HG02981 (cell line): ENCODE results near the gene ZRANB3.
"Not testable (repeated sequence)": the region's sequence is repeated elsewhere in the genome, so short reads cannot be mapped to it uniquely, and the experiment has no call there.

Source experiments
- ATAC-seq: cut with Tn5 transposase; IDR thresholded peaks from one replicate; pipeline ENCODE4 v1.9.1; 2021; ENCODE audit warnings: mild to moderate bottlenecking, moderate library complexity; ENCODE audit not compliant: unreplicated experiment

The ZRANB3 gene

DNA sequence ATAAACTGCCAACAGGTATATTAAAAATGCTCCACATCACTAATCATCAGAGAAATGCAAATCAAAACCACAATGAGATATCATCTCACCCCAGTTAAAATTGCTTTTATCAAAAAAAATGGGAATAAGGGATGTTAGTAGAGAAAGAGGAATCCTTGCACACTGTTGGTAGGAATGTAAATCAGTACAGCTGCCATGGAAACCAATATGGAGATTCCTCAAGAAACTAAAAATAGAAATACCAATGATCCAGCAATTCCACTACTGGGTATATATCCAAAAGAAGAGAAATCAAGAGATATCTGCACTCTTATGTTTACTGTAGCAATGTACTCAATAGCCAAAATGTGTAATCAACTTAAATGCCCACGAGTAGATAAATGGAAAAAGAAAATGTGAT is 40.6 kb downstream of the ZRANB3 start:
- no peak for ATAC-seq

DNA sequence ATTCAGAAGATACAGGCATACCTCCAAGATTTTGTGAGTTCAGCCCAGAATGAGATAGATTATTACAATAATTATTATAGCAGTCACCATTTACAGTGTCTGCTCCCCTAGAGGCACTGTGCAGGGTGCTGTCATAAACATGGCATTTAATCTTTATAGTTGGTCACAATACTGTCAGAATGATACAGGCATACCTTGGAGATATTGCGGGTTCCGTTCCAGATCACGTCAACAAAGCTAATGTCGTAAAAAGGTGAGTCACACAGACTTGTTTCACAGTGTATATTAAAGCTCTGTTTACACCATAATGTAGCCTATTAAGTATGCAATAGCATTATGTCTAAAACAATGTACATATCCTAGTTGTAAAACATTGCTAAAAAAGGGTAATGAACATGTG is 45.6 kb downstream of the ZRANB3 start:
- ATAC-seq, result no peak

DNA sequence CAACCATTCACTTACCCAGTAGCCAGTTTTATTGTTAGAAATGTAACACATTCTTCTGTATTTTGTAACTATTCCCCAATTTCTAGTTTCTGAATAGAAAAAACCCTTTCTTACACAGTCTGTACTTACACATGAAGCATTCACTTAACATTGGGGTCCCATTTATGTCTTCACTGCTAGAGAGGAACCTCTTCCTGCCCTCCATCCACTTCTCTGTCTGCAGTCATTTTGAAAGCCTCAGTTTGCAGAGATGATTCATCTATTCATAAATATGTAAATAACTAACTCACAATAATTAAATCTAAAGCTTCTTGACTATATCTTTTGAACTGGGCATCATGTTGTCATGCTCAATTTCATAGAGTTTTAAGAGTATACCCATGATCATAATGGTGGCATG is 55.9 kb downstream of the ZRANB3 start:
- no peak for ATAC-seq

DNA sequence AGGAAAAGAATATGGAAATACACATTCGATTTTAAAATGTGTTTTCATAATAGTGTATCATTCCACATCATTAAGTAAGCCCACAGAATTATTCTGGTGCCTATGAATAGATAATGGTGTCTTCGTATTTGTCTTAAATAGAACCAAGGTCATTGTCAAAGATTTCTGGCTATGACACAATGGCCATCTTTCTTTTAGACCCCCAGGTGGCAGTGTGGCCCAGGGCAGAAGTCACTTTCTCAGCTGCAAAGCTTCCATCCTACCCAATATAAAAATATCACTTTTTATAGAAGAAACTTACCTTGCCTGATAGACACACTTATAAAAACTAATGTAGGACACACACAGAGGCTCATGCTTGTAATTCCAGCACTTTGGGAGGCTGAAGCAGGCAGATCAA is 57.5 kb downstream of the ZRANB3 start:
- no peak for ATAC-seq

DNA sequence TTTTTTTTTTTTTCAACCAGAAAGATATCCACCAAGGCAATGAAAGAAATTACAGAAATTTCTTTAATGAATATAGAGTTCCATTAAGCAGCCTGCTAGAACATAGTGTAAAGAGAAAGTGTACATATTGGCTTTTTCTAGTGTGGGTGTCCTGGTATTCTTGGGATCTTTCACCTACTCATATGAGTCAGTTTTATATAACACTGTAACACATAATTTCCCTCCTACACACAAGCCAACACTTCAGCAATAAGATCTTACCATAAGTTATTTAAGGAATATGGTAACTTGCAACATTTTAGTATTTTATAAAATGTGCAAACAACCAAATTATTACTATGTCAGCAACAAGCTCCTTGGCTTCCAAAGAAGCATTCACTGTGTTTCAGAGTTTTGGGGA is 59.9 kb downstream of the ZRANB3 start:
- ATAC-seq, result no peak

DNA sequence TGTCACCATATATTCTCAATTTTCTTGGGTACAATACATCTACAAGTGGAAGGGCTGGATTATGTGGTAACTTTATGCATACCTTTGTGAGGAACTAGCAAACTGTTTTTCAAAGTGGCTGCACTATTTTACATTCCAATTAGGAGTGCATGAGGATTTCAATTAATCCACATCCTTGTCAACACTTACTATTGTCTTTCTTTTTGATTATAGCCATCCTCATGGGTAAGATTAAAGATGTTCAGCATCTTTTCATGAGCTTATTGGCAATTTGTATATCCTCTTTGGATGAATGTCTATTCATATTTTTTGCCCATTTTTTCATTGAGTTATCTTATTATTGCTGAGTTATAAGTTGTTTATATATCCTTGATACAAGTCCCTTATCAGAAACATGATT is 73.7 kb downstream of the ZRANB3 start:
- no peak for ATAC-seq

DNA sequence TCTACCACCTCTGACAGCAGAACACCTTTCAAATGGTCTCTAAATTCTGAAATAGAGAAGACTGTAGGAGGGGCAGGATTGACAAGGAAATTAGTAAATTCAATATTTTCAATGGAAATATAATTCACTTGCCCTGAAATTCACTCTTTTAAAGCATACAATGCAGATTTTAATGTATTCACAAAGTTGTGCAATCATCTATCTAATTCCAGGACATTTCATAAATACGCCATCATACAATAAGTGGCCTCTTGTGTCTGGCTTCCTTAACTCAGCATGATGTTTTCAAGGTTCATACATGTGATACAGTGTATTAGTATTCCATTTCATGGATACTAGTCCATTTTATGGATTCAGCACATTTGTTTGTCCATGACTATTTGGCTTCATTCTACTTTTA is 74.2 kb downstream of the ZRANB3 start:
- ATAC-seq, result no peak

DNA sequence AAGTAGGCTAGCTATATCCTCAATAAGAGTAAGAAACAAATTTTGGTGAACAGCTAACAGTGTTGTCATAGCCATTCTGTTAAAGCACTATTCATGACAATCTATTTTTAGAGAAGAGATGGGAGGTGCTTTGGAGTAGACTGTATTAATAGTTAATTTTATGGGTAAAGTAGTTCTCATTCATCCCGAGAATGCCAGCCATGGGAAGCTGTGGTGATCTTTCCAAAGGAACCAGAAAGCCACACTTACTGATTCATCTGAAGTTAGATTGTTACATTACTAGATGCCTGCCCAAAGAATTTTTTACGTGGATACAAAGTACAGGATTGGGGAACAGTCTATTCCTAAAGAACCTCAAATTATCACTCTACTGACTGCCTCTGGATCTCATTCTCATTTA is 74.6 kb downstream of the ZRANB3 start:
- ATAC-seq, result no peak

DNA sequence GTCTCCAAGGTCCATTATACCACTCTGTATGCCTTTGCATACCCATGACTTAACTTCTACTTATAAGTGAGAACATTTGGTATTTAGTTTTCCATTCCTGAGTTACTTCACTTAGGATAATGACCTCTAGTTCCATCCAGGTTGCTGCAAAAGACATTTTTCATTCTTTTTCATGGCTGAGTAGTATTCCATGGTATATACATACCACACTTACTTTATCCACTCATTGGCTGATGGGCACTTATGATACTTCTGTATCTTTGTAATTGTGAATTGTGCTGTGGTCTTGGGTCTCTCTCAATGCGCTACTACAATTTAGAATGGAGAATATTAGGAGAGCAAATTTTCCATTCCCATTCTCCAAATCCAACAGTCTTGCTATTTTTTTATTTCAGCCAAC is 76.4 kb downstream of the ZRANB3 start:
- no peak for ATAC-seq

DNA sequence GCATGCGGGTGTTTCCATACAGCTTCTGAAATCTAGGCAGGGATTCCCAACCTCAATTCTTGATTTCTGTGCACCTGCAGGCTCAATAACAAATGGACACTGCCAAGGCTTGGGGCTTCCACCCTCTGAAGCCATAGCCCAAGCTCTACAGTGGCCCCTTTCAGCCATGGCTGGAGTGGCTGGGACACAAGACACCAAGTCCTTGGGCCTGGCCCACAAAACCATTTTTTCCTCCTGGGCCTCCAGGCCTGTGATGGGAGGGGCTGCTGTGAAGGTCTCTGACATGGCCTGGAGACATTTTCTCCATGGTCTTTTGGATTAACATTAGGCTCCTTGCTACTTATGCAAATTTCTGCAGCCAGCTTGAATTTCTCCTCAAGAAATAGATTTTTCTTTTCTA is 78.0 kb downstream of the ZRANB3 start:
- ATAC-seq, result not testable (repeated sequence)

DNA sequence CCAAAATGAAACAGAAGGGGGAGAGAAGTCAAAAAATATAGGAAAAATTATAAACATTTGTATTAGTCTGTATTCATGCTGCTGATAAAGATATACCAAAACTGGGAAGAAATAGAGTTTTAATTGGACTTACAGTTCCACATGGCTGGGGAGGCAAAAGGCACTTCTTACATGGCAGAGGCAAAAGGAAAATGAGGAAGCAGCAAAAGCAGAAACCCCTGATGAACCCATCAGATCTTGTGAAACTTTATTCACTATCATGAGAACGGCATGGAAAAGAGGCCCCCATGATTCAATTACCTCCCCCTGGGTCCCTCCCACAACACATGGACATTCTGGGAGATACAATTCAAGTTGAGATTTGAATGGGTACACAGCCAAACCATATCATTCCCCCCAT is 79.1 kb downstream of the ZRANB3 start:
- ATAC-seq, result no peak

DNA sequence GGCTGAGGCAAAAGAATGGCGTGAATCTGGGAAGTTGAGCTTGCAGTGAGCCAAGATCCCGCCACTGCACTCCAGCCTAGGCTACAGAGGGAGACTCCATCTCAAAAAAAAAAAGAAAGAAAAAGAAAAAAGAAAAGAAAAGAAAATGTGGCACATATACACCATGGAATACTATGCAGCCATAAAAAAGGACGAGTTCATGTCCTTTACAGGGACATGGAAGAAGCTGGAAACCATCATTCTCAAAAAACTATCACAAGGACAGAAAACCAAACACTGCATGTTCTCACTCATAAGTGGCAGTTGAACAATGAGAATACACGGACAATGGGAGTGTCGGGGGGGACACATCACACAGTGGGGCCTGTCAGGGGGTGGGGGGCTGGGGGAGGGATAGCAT is 88.0 kb downstream of the ZRANB3 start:
- ATAC-seq, result not testable (repeated sequence)

DNA sequence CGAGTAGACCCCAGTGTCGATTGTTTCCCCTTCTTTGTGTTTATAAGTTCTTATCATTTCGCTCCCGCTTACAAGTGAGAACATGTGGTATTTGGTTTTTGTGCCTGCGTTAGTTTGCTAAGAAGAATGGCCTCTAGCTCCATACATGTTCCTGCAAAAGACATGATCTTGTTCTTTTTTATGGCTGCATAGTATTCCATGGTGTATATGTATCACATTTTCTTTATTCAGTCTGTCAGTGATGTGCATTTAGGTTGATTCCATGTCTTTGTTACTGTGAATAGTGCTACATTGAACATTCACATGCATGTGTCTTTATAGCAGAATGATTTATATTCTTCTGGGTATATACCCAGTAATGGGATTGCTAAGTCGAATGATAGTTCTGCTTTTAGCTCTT is 95.9 kb downstream of the ZRANB3 start:
- ATAC-seq, result not testable (repeated sequence)

DNA sequence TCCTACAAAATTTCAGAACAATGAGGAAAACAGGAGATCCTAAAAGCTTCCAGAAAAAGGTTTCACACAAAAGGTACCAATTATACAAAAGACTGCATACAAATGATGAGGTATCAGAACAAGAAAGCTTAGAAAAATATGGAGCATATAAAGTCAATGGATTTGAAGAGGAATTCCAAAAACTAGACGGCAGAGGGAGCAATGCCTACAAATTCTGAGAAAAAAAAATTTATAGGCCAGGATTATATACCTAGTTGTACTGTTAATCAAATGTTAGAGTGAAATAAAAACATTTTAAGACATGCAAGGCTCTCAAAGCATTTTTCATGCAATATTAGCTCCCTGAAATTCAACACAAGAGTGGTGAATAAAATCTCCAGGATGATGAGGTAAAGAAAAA is 106.2 kb downstream of the ZRANB3 start:
- ATAC-seq, result no peak

DNA sequence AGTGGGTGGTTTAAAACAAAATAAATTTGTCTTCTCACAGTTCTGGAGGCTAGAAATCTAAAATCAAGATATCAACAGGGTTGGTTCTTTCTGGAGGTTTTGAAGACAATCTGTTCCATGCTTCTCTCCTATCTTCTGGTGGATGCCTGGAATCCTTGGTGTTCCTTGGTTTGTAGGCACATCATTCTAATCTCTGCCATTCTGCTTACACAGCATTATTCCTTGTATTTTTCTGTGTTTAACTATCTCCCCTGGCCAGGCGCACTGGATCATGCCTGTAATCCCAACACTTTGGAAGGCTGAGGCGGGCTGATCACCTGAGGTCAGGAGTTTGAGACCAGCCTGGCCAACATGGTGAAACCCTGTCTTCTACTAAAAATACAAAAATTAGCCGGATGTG is 108.1 kb downstream of the ZRANB3 start:
- ATAC-seq, result no peak

DNA sequence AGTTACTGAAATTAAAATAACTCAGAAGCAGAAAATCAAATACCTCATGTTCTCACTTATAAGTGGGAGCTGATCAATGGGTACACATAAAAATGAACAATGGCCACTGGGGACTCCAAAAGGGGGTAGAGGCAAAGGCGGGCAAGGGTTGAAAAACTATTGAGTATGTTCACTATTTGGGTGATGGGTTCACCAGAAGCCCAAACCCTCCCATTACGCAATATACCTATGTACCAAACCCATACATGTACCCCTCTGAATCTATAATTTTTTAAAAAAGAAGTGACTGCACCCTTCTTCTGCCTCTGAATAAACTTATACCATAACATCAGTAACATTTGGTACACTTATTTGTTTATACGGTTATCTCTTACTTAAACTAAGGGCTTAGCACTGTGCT is 119.4 kb downstream of the ZRANB3 start:
- ATAC-seq, result no peak

DNA sequence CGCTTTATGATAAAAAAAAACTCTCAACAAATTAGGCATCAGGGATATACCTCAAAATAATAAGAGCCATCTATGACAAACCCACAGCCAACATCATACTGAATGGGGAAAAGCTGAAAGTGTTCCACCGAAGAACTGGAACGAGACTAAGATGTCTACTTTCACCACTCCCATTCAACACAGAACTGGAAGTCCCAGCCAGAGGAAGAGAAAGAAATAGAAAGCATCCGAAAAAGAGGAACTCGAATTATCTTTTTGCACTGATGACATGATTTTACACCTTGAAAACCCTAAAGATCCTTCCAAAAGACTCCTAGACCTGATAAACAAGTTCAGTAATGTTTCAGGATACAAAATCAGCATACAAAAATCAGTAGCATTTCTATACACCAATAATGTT is 121.6 kb downstream of the ZRANB3 start:
- ATAC-seq, result no peak

DNA sequence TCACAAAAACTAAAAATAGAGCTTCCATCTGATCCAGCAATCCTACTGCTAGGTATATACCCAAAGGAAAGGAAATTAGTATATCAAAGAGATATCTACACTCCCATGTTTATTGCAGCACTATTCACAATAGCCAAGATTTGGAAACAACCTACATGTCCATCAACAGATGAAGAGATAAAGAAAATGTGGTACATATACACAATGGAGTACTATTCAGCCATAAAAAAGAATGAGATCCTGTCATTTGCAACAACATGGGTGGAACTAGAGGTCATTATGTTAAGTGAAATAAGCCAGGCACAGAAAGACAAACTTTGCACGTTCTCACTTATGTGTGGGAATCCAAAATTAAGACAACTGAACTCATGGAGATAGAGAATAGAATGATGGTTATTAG is 134.8 kb downstream of the ZRANB3 start:
- not testable (repeated sequence) for ATAC-seq

DNA sequence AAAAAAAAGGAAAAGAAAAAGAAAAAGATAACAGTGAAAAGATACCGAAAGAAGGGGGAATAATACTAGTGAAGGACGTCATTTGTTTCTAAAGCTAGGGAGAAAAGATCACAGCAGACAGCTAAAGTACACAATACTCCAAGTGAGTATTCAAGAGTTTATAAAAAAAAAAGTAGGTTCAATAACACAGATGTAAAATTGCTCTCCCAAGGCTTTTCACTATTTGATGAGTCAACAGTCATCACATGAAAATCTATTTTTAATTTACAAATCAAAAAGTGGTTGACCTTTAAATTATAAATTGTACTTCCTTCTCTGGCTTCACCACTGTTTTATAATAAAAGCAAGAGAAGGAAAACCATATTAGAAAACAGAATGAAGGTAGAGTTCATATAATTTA is 144.0 kb downstream of the ZRANB3 start:
- ATAC-seq, result no peak

DNA sequence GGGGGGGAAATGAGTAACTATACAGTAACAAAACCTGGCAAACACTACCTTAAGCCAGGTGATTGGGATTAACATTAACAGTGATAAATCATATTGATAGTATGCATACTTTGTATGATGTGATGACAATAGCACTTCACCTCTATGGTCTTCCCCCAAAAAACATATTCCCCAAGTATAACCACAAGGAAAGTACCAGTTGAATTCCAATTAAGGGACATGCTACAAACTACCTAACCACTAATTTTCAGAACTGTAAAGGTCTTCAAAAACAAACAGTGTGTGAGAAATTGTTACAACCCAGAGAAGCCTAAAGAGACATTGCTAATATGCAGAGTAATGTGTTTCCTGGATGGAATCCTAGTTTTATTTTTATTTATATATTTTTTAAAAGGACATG is 152.4 kb downstream of the ZRANB3 start:
- no peak for ATAC-seq

DNA sequence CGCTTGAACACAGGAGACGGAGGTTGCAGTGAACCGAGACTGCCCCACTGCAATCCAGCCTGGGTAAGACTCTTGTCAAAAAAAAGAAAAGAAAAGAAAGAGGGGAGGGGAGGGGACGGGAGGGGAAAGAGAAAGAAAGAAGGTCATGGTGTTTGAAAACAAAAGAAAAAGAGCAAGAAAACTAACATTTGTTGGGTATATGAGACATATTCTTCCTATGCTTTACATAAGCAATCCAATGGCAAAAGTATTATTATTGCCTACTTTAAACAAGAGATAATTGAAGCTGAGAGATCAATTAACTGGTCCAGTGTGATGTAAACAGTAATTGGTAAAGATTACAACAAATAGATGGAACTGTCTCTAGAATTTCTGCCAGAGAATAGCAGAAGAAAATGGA is 157.3 kb downstream of the ZRANB3 start:
- ATAC-seq, result no peak

DNA sequence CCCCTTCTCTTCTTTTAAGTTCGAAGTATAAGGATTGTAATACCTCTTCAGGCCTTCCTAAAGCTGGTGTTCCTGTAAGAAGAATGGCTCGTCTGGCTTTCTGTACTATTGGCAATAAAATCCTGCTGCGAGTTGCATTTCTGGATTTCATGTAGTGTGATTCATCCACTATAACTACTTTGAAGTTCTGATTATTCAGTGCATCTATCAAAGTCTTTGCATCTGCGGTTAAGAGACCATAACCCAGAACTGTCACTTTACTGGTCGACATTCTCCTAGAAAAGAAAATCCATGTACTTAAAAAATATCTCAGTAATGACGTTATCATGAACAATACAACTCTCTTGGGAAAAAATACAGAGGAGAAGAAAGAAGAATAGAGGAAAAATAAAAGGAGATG is 181.1 kb downstream of the ZRANB3 start:
- no peak for ATAC-seq

DNA sequence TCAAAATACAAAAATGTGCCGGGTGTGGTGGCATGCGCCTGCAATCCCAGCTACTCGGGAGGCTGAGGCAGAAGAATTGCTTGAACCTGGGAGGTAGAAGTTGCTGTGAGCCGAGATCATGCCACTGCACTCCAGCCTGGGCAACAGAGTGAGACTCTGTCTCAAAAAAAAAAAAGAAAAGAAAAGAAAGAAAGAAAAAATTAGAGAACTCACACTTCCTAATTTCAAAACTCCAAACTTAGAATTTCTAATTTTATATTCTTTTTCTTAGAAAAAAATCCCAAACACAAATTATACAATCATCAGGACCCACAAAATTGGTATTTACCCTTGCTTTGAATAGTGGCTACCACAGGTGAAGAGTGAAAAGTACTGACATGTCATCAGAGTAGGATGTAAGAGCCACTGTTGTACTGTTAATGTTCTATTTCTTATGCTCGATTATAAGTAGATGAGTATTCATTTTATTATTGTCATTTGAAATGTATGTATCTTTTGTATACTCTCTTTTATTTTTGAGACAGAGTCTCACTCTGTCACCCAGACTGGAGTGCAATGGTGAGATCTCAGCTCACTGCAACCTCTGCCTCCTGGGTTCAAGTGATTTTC is 182.8 kb downstream of the ZRANB3 start:
- ATAC-seq, result not testable (repeated sequence)

DNA sequence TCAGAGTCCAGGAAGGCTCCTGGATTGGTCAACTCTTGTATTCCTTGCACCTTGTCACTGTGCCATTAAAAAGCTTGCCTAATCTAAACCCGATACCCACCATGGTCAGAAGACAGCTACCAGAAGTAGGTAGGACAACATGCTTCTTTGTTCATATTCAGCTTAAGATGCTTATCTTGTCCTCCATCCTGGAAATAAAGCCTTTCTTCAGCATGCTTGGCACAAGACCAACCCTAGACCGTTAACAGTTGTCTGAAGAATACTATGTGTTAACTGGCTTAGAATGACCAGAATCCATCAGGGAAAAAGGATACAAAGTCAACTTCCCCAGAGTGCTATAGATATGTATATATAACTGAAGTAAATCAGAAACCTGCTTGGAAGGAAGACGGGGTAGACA is 193.9 kb downstream of the ZRANB3 start:
- no peak for ATAC-seq
